CD4-positive, CD25-positive, alpha-beta regulatory T cell (primary cell): ENCODE measurements around the gene ISY1. TPM values are rescaled to one million over a fixed set of nuclear protein-coding genes. Genes with fewer than 3 reads are reported as not detected.
"Not testable (repeated sequence)": the region's sequence is repeated elsewhere in the genome, so short reads cannot be mapped to it uniquely, and the experiment has no call there.

Experiments
- ATAC-seq, 2 donors: fragments of 150-1000 bp; cut with Tn5 transposase; one replicate each; pipeline ENCODE4 v1.10.0; 2021; ENCODE audit warnings: low read depth in 2 of 2, moderate number of reproducible peaks in 2 of 2, moderate library complexity in 1 of 2
- DNase-seq, 3 donors: peaks; one replicate each; pipeline versions ENCODE4 v3.0.0 to v3.0.0-alpha.2; 2012 to 2022; ENCODE audit warnings: mixed read lengths in 1 of 3
- H3K27ac ChIP-seq: one replicate; pipeline ENCODE4 v1.7.0; 2013; ENCODE audit warnings: mild to moderate bottlenecking, low read length; ENCODE audit not compliant: insufficient read depth, poor library complexity, severe bottlenecking
- H3K27me3 ChIP-seq: one replicate; pipeline ENCODE4 v1.7.0; 2013; ENCODE audit warnings: low read length; ENCODE audit not compliant: control insufficient read depth, insufficient read depth
- H3K36me3 ChIP-seq: one replicate; pipeline ENCODE4 v1.7.0; 2013; ENCODE audit warnings: mild to moderate bottlenecking, low read length, moderate library complexity; ENCODE audit not compliant: control insufficient read depth, insufficient read depth
- H3K4me1 ChIP-seq: 2 replicates; pipeline ENCODE4 v1.7.0; 2013; ENCODE audit warnings: mild to moderate bottlenecking, low read length; ENCODE audit not compliant: insufficient read depth, control insufficient read depth, poor library complexity, severe bottlenecking
- H3K4me3 ChIP-seq: one replicate; pipeline ENCODE4 v1.7.0; 2013; ENCODE audit warnings: low read depth, mild to moderate bottlenecking, low read length, moderate library complexity
- H3K9me3 ChIP-seq, 2 experiments: 1 replicate in 1 of 2; 2 replicates in 1 of 2; pipeline ENCODE4 v1.7.0; 2013; ENCODE audit warnings: low read length in 2 of 2, mild to moderate bottlenecking in 1 of 2, moderate library complexity in 1 of 2; ENCODE audit not compliant: control insufficient read depth in 2 of 2
- H3K27ac Mint-ChIP-seq, 3 donors: one replicate each; pipeline ENCODE4 v1.8.0; 2020 to 2022; ENCODE audit warnings: mild to moderate bottlenecking in 3 of 3, mixed read lengths in 3 of 3, moderate library complexity in 2 of 3
- H3K27me3 Mint-ChIP-seq: one replicate; pipeline ENCODE4 v1.8.0; 2022; ENCODE audit warnings: mild to moderate bottlenecking, mixed read lengths
- H3K36me3 Mint-ChIP-seq: one replicate; pipeline ENCODE4 v1.8.0; 2020; ENCODE audit warnings: mixed read lengths
- H3K4me1 Mint-ChIP-seq, 4 donors: one replicate each; pipeline ENCODE4 v1.8.0; 2020 to 2022; ENCODE audit warnings: mixed read lengths in 4 of 4, mild to moderate bottlenecking in 1 of 4
- H3K4me3 Mint-ChIP-seq, 4 donors: one replicate each; pipeline ENCODE4 v1.8.0; 2020 to 2022; ENCODE audit warnings: mild to moderate bottlenecking in 4 of 4, mixed read lengths in 4 of 4, moderate library complexity in 3 of 4
- H3K9me3 Mint-ChIP-seq, 7 donors: one replicate each; pipeline ENCODE4 v1.8.0; 2020 to 2022; ENCODE audit warnings: mixed read lengths in 7 of 7, mild to moderate bottlenecking in 3 of 7, moderate library complexity in 2 of 7
- polyA plus RNA-seq, 4 donors: library from polyadenylated mRNA; unstranded; fragments of 300-500 nt; fragmentation: Illumina TruSeq; gene quantifications; one replicate each; pipeline ENCODE4 v1.2.3, GENCODE V29; 2021
- total RNA-seq: library from RNA; stranded (reverse); gene quantifications from one replicate; pipeline ENCODE4 v1.2.3, GENCODE V29; 2022

The ISY1 gene
- total and polyA plus RNA-seq, 5 donors from 2014 or later, result 45.8 to 109 (median 87.7) TPM

DNA sequence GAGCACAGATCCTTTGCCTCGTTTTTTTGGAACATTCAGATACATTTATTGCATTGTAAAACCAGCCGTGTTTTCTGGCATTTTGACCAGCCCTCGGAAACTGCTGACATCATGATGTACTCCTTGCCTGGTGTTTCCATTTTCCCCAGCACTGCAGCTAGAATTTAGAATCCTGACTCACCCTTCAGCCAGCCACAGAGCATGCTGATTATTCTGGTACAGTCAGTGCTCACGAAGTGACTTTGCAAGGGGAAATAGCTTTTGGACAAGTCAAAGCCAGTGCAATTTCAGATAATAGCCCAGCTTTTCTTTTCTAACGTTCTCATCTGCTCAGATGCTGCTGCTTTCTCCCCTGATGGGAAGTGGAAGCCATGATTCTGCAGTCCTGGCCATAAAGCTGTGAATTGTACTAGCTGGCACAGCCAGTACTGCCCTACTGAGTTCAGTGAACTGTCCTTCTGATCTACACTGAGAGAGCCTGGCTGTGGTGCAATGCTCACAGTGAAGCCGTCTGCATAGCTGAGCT is 34.9 kb upstream of the ISY1 start:
- Histone ChIP-seq H3K4me3 (no peak overlapping the region), H3K4me1 (no peaks in the 10 kb centered on the region), H3K9me3 (no peaks in the 10 kb centered on the region), H3K36me3 (no peaks in the 10 kb centered on the region), H3K27ac (no peak overlapping the region), H3K27me3 (no peaks in the 10 kb centered on the region)
- Mint-ChIP-seq H3K4me3 (no peak overlapping the region), H3K27me3 (no peaks in the 10 kb centered on the region), H3K9me3 (no peaks in the 10 kb centered on the region), H3K36me3 (no peaks in the 10 kb centered on the region), H3K4me1 (no peaks in the 10 kb centered on the region), H3K27ac (no peak overlapping the region)
- no peak for DNase-seq
- no peak for ATAC-seq

DNA sequence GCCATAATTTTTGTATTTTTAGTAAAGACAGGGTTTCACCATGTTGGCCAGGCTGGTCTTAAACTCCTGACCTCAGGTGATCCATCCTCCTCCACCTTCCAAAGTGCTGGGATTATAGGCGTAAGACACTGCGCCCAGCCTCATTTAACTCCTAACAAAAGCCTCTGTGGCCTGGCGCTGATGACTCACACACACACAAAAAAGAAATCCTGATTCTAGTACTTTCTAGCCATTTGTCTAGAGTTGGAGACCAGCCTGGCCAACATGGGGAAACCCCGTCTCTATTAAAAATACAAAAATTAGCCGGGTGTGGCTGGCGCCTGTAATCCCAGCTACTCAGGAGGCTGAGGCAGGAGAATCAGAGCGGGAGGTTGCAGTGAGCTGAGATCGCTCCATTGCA is 28.9 kb upstream of the ISY1 start:
- H3K4me3 Mint-ChIP-seq, DNase-seq, H3K27ac ChIP-seq, H3K4me3 ChIP-seq, H3K4me1 ChIP-seq, H3K27me3 ChIP-seq, H3K27ac Mint-ChIP-seq, H3K27me3 Mint-ChIP-seq, H3K9me3 Mint-ChIP-seq, ATAC-seq, H3K4me1 Mint-ChIP-seq, H3K9me3 ChIP-seq, H3K36me3 ChIP-seq, H3K36me3 Mint-ChIP-seq: not testable (repeated sequence)

- ATAC-seq (no peak), DNase-seq (no peak)
- H3K27ac ChIP-seq, result no peak overlapping the region
- peaks cover 2 to 8% (median 6%) of the 10 kb centered on the region in 4 donors for H3K4me1 Mint-ChIP-seq
- no peaks in the 10 kb centered on the region for H3K9me3 ChIP-seq
- peaks cover 10% of the 10 kb centered on the region for H3K4me1 ChIP-seq
- H3K27me3 Mint-ChIP-seq, result no peaks in the 10 kb centered on the region
- H3K4me3 ChIP-seq, result no peak overlapping the region
- H3K36me3 Mint-ChIP-seq, result no peaks in the 10 kb centered on the region
- H3K27me3 ChIP-seq, result no peaks in the 10 kb centered on the region
- H3K27ac Mint-ChIP-seq, result no peak overlapping the region
- peaks cover 0 to 2% (median 0%) of the 10 kb centered on the region in 7 donors for H3K9me3 Mint-ChIP-seq
- H3K36me3 ChIP-seq, result no peaks in the 10 kb centered on the region
- no peak overlapping the region for H3K4me3 Mint-ChIP-seq
These were observed 27.0 kb upstream of the ISY1 start for GRCh38 chr3:129187857-129188256.

DNA sequence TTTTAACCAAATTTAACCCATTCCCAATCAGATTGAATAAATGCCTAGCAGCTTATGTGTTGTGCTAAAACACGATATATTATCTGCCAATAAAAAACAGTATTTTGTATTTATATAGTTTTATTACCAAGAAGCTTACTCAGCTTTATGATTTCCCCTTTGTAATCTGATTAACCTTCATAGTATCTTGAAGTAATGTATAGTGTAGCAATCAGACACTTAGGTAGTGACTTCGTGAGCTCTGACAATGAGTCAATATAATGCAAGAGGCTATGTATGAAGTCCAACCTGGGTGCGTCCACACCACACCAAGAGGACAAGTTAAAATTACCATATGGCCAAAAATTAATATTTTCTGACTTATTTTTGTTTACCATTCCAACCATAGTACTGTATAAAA is 24.9 kb upstream of the ISY1 start:
- Histone ChIP-seq H3K36me3 (no peaks in the 10 kb centered on the region), H3K4me3 (no peak overlapping the region), H3K9me3 (no peaks in the 10 kb centered on the region), H3K27ac (no peak overlapping the region), H3K4me1 (peaks cover 28% of the 10 kb centered on the region), H3K27me3 (no peaks in the 10 kb centered on the region)
- Mint-ChIP-seq H3K27me3 (no peaks in the 10 kb centered on the region), H3K4me1 (peaks cover 9 to 20% (median 19%) of the 10 kb centered on the region in 4 donors), H3K36me3 (peaks cover under 1% of the 10 kb centered on the region), H3K27ac (peak overlapping the region in 1 of 3 donors; percentile 69), H3K4me3 (peak overlapping the region in 2 of 4 donors; percentile 22 to 84), H3K9me3 (peaks cover 0 to 2% (median 0%) of the 10 kb centered on the region in 7 donors)
- no peak for DNase-seq
- no peak for ATAC-seq

GRCh38 chr3:129184784-129185542 is 24.1 kb upstream of the ISY1 start:
- ATAC-seq, H3K9me3 Mint-ChIP-seq, H3K36me3 Mint-ChIP-seq, H3K9me3 ChIP-seq, DNase-seq, H3K36me3 ChIP-seq, H3K27me3 ChIP-seq, H3K27me3 Mint-ChIP-seq: not testable (repeated sequence)
- peak overlapping the region; percentile 97 to 98 (median 98) for H3K27ac Mint-ChIP-seq
- peak overlapping the region; percentile 97 to 98 (median 98) for H3K4me3 Mint-ChIP-seq
- peaks cover 14 to 28% (median 27%) of the 10 kb centered on the region in 4 donors for H3K4me1 Mint-ChIP-seq
- peak overlapping the region; percentile 84 for H3K4me3 ChIP-seq
- peaks cover 36% of the 10 kb centered on the region for H3K4me1 ChIP-seq
- peak overlapping the region; percentile 96 for H3K27ac ChIP-seq

- no peaks in the 10 kb centered on the region for H3K9me3 ChIP-seq
- peaks cover 0 to 2% (median 0%) of the 10 kb centered on the region in 7 donors for H3K9me3 Mint-ChIP-seq
- DNase-seq (no peak), ATAC-seq (no peak)
- peak overlapping the region; percentile 97 to 98 (median 98) for H3K4me3 Mint-ChIP-seq
- H3K36me3 ChIP-seq, result peaks cover 4% of the 10 kb centered on the region
- no peaks in the 10 kb centered on the region for H3K27me3 ChIP-seq
- peaks cover 16 to 33% (median 28%) of the 10 kb centered on the region in 4 donors for H3K4me1 Mint-ChIP-seq
- H3K36me3 Mint-ChIP-seq, result peaks cover 10% of the 10 kb centered on the region
- H3K4me3 ChIP-seq, result peak overlapping the region; percentile 84
- H3K4me1 ChIP-seq, result peaks cover 42% of the 10 kb centered on the region
- peak overlapping the region; percentile 96 for H3K27ac ChIP-seq
- H3K27ac Mint-ChIP-seq, result peak overlapping the region; percentile 97 to 98 (median 98)
- no peaks in the 10 kb centered on the region for H3K27me3 Mint-ChIP-seq
These were observed 23.5 kb upstream of the ISY1 start for GRCh38 chr3:129184396-129184657.

GRCh38 chr3:129183569-129184395 is 22.9 kb upstream of the ISY1 start, which contains the start of gene CNBP:
Gene CNBP, minus strand, starts transcription at chr3:129183896. Its CDS starts 12,139 bp downstream, at chr3:129171757.
- Histone ChIP-seq H3K27ac (peak within 1 kb of the TSS; percentile 96), H3K9me3 (no peaks in the 10 kb centered on the region), H3K27me3 (no peaks in the 10 kb centered on the region), H3K4me3 (peak within 1 kb of the TSS; percentile 97), H3K4me1 (peaks cover 48% of the 10 kb centered on the region), H3K36me3 (peaks cover 9% of the 10 kb centered on the region)
- Mint-ChIP-seq H3K9me3 (peaks cover 0 to 2% (median 0%) of the 10 kb centered on the region in 7 donors), H3K27me3 (no peaks in the 10 kb centered on the region), H3K4me1 (peaks cover 18 to 38% (median 31%) of the 10 kb centered on the region in 4 donors), H3K36me3 (peaks cover 13% of the 10 kb centered on the region), H3K27ac (peak within 1 kb of the TSS; percentile 97 to 98 (median 98)), H3K4me3 (peak within 1 kb of the TSS; percentile 97 to 98 (median 98))
- DNase-seq, result peak; percentile 88 to 97 (median 95)
- ATAC-seq, result peak; percentile 99 to 100
